ENCODE measurements around the gene BLMH. TPM values are rescaled to one million over a fixed set of nuclear protein-coding genes. Genes with fewer than 3 reads are reported as not detected.

Gene BLMH, protein sequence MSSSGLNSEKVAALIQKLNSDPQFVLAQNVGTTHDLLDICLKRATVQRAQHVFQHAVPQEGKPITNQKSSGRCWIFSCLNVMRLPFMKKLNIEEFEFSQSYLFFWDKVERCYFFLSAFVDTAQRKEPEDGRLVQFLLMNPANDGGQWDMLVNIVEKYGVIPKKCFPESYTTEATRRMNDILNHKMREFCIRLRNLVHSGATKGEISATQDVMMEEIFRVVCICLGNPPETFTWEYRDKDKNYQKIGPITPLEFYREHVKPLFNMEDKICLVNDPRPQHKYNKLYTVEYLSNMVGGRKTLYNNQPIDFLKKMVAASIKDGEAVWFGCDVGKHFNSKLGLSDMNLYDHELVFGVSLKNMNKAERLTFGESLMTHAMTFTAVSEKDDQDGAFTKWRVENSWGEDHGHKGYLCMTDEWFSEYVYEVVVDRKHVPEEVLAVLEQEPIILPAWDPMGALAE
- 42.3 TPM for total RNA-seq

DNA sequence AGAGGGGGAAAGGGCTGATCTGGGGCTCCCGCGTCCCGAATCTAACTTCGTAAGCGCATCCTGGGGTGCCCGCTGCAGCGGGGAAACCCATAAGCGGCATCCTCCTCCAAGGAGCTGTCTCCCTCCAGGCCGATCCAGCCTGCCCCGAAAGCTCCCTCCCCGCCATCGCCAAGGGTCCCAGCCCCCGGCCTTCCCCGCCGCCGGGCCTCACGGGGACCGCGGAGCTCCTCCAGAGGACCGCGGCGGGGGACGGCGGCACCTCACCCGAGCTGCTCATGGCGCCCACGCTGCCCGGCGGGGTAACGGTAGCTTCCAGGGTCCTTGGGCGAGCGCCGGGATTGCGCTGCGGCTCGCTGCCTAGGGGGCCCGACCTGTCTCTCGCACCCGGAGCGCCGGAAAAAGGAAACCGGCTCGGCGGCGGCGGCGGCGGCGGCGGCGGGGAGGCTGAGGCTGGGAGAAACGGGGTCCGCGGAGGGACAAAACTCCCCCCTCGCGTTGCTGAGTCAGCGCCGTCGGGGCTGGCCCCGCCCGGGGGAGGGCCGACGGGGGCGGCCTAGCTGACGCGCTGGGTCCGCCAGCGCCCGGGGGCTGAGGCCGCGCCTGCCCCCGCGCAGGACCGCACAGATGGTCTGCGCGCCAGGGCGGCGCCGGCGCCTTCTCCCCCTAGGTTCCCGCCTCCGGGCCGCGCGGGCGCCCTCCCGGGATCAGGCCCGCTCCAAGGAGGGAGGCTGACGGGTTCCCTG, at the start of gene BLMH:
Gene BLMH (minus strand): TSS at position 402 of the 743 bp plus-strand sequence. CDS start 125 bp downstream, at position 277.

DNA sequence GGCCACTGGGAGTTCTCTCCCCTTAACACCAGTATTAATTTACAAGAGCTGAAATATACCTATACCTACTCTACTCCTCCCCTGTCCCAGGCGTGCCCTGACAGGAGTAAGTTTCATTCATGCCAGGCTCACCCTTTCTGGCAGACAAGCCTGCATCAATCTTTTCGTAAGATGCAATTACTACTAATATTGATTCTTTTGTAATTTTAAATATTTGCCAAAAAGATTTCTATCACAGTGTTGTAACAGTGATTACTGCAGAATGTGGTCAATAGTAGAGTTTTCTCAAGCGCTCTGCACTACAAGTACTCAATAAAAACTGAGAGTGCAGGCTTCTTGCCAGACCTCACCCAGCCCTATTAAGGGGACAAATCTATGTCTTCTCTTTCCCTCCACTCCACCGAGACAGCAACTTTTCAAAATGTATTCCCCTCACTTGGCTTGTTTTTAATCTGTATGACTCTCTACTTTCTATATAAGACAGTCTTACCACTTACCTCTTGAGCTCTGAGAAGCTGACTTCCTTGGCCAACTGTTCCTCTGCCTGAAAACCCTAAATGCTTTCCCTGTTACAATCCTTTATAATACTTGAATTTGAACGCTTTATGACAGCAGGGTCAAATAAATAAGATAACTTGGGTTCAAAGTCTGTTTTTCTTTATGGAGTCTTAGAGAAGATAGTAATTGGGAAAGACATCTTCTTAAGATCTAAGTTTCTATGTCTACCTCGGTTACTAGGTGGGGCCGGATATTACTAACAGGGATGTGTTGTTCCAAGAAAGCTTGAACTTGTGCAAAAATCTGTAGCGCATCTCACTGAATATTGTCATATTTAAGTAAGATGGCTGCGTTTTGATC, 42.0 kb upstream of the BLMH start, which contains the start of gene TMIGD1:
Gene TMIGD1 (minus strand): TSS at position 555 of the 858 bp plus-strand sequence. CDS start 1,924 bp downstream, outside the sequence.

DNA sequence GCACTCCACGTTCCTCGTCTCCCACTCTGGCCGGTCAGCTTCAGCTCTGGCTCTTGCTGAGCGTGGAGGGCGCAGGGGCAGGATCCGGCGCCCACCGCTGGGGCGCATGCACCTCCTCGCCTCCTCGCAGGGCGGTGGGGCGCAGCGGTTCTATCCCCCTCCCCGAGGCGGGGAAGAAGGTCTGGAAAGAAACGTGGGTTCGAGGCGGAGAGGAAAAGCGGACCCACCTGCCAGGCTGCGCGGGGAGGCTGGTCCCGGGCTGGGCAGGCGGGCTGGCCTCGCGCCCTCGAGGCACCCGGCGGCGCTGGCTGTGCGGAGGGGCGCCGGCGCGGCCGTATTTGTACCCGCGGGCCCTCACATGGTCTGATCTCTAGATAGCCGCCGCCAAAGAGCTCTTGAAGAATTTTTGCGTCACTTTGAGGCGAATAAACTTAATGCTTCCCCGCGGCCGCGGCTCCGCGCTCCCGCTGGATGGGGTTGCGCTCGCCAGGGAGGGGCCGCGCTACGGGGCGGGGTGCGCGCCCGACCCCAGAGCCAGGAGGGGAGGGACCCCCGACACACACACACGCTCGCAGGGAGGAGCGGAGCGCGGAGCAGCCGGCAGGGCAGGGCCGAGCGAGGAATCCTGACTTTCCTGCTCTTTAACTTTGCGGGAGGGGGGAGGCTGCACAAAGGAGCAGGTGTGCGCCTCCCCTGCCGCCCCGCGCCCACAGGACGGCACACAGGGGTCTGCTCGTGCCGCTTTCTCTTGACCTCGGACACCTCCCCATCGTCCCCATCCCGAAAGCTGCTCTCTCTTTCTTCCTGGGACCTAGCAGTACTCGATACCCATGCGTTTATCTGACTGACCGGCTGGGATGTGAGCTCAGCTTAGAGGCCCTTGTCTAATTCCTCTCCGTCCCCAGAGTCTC, 56.1 kb downstream of the BLMH start, which contains the start of gene SLC6A4:
Gene SLC6A4 (minus strand): TSS at position 312 of the 911 bp plus-strand sequence. CDS start 13,739 bp downstream, outside the sequence.

Small RNA genes lying within 50 kb of the gene (small RNA-seq; reads per million reads assigned to genes)
- 9.8 reads per million, percentile 90 among the genes with 10 or more reads in this experiment for gene RF00154 (ENCODE audit: low replicate concordance)
- not detected for gene RNU6-1267P (ENCODE audit: low replicate concordance)

Other genes with a start within 250 kb of the BLMH start
- 18.2 TPM for gene NSRP1, start 175.1 kb downstream of the BLMH start, total RNA-seq
- under 0.01 TPM for gene SLC6A4, start 56.2 kb downstream of the BLMH start, total RNA-seq
- not detected for gene TMIGD1, start 42.1 kb upstream of the BLMH start, total RNA-seq
- gene CPD, start 87.0 kb upstream of the BLMH start, total RNA-seq, result 72.0 TPM
- 36.9 TPM for gene GOSR1, start 185.5 kb upstream of the BLMH start, total RNA-seq

Data from parietal lobe (tissue), 2 donors.